HG02870 (cell line): ENCODE data around the gene KRTAP1-4.
"Not testable (repeated sequence)": the region's sequence is repeated elsewhere in the genome, so short reads cannot be mapped to it uniquely, and the experiment has no call there.

Experiments
- ATAC-seq: cut with Tn5 transposase; IDR thresholded peaks from one replicate; pipeline ENCODE4 v1.9.1; 2021; ENCODE audit warnings: mild to moderate bottlenecking, moderate library complexity; ENCODE audit not compliant: unreplicated experiment

The KRTAP1-4 gene

GRCh38 chr17:41029633-41030245 is at the start of gene KRTAP1-4:
KRTAP1-4 (minus strand) TSS chr17:41030195; CDS start chr17:41030078, 117 bp downstream.
- ATAC-seq, result no peak

GRCh38 chr17:41076788-41077187 is 46.8 kb upstream of the KRTAP1-4 start:
- no peak for ATAC-seq

- ATAC-seq, result no peak
These were observed 43.7 kb upstream of the KRTAP1-4 start for GRCh38 chr17:41073676-41074075.

- ATAC-seq, result no peak
These were observed 41.8 kb upstream of the KRTAP1-4 start for GRCh38 chr17:41071606-41072360.

GRCh38 chr17:41069031-41069430 is 39.0 kb upstream of the KRTAP1-4 start:
- no peak for ATAC-seq

- ATAC-seq, result no peak
These were observed 37.3 kb upstream of the KRTAP1-4 start for GRCh38 chr17:41067281-41067680.

GRCh38 chr17:41065829-41066624 is 36.0 kb upstream of the KRTAP1-4 start, which contains the start of gene KRTAP2-4:
KRTAP2-4 (minus strand) TSS chr17:41065879; CDS start chr17:41065845, 34 bp downstream.
- no peak for ATAC-seq

GRCh38 chr17:41065016-41065689 is 35.2 kb upstream of the KRTAP1-4 start:
- not testable (repeated sequence) for ATAC-seq

GRCh38 chr17:41064301-41064700 is 34.3 kb upstream of the KRTAP1-4 start:
- no peak for ATAC-seq

GRCh38 chr17:41063449-41063848 is 33.5 kb upstream of the KRTAP1-4 start:
- no peak for ATAC-seq

GRCh38 chr17:41061964-41062363 is 32.0 kb upstream of the KRTAP1-4 start:
- no peak for ATAC-seq

GRCh38 chr17:41060052-41060604 is 30.1 kb upstream of the KRTAP1-4 start, which contains the start of gene KRTAP2-3:
KRTAP2-3 (minus strand) TSS chr17:41060114; CDS start chr17:41060050, 64 bp downstream.
- no peak for ATAC-seq

- not testable (repeated sequence) for ATAC-seq
These were observed 29.5 kb upstream of the KRTAP1-4 start for GRCh38 chr17:41059276-41060051.

- ATAC-seq, result no peak
These were observed 28.7 kb upstream of the KRTAP1-4 start for GRCh38 chr17:41058741-41059140.

- no peak for ATAC-seq
These were observed 27.6 kb upstream of the KRTAP1-4 start for GRCh38 chr17:41057547-41057946.

- ATAC-seq, result not testable (repeated sequence)
These were observed 25.1 kb upstream of the KRTAP1-4 start, which contains the start of gene KRTAP2-2 for GRCh38 chr17:41055130-41055529. KRTAP2-2 (minus strand) TSS chr17:41055230; CDS start chr17:41055211, 19 bp downstream.

GRCh38 chr17:41054556-41054955 is 24.6 kb upstream of the KRTAP1-4 start:
- not testable (repeated sequence) for ATAC-seq

- no peak for ATAC-seq
These were observed 24.0 kb upstream of the KRTAP1-4 start for GRCh38 chr17:41054025-41054424.

- no peak for ATAC-seq
These were observed 22.6 kb upstream of the KRTAP1-4 start for GRCh38 chr17:41052566-41052965.

- ATAC-seq, result no peak
These were observed 19.1 kb upstream of the KRTAP1-4 start for GRCh38 chr17:41049110-41049509.
